HepG2 (cell line): ENCODE data around the gene ZNF148. TPM values are rescaled to one million over a fixed set of nuclear protein-coding genes. Genes with fewer than 3 reads are reported as not detected.

Experiments
- HMG20B ChIP-seq: conservative IDR thresholded peaks from 2 replicates; pipeline ENCODE4 v1.6.1; 2016; ENCODE audit warnings: missing genetic modification reagents, missing compliant biosample characterization
- HOXA7 ChIP-seq: sonication (generic); formaldehyde crosslinking; IDR thresholded peaks from 2 replicates; pipeline ENCODE4 v1.8.1; 2022; ENCODE audit warnings: mild to moderate bottlenecking, missing genetic modification reagents, moderate library complexity
- NFE2L2 ChIP-seq: fragments of 150-350 bp; IDR thresholded peaks from 2 replicates; pipeline ENCODE4 v1.6.1; 2014; ENCODE audit warnings: low read length
- PAF1 ChIP-seq: IDR thresholded peaks from 2 replicates; pipeline ENCODE4 v1.6.1; 2016; ENCODE audit warnings: missing genetic modification reagents, missing compliant biosample characterization
- PRMT3 ChIP-seq: sonication (generic); formaldehyde crosslinking; IDR thresholded peaks from 2 replicates; pipeline ENCODE4 v1.8.1; 2022; ENCODE audit warnings: low read depth, mild to moderate bottlenecking, moderate library complexity, missing genetic modification reagents, borderline replicate concordance
- SALL1 ChIP-seq: sonication (generic); formaldehyde crosslinking; IDR thresholded peaks from 2 replicates; pipeline ENCODE4 v1.8.0; 2022; ENCODE audit warnings: mild to moderate bottlenecking, missing genetic modification reagents
- SALL2 ChIP-seq: sonication (generic); formaldehyde crosslinking; IDR thresholded peaks from 2 replicates; pipeline ENCODE4 v1.8.1; 2023; ENCODE audit warnings: mild to moderate bottlenecking, missing genetic modification reagents, inconsistent platforms
- SCMH1 ChIP-seq: sonication (generic); formaldehyde crosslinking; IDR thresholded peaks from 2 replicates; pipeline ENCODE4 v1.9.0; 2021; ENCODE audit warnings: missing genetic modification reagents, mild to moderate bottlenecking, borderline replicate concordance
- SOX6 ChIP-seq, 2 experiments: fragments of 450-650 bp in 1 of 2; sonication (generic) in 1 of 2; formaldehyde crosslinking in 1 of 2; IDR thresholded peaks; 2 replicates each; pipeline versions ENCODE4 v1.4.0 to v1.6.1; 2017 to 2020; ENCODE audit warnings: antibody characterized with exemption in 1 of 2, mild to moderate bottlenecking in 1 of 2, missing genetic modification reagents in 1 of 2
- ZBTB7B ChIP-seq: sonication (generic); formaldehyde crosslinking; IDR thresholded peaks from 2 replicates; pipeline ENCODE4 v1.4.0; 2020; ENCODE audit warnings: missing genetic modification reagents
- ZFP1 ChIP-seq: IDR thresholded peaks from 2 replicates; pipeline ENCODE4 v1.6.1; 2016
- ZNF225 ChIP-seq: sonication (generic); formaldehyde crosslinking; IDR thresholded peaks from 2 replicates; pipeline ENCODE4 v1.4.0; 2020; ENCODE audit warnings: mild to moderate bottlenecking, missing genetic modification reagents
- ZNF260 ChIP-seq: sonication (generic); formaldehyde crosslinking; IDR thresholded peaks from 2 replicates; pipeline ENCODE4 v1.4.0; 2020; ENCODE audit warnings: missing genetic modification reagents, low read depth, mild to moderate bottlenecking, borderline replicate concordance
- ZNF264 ChIP-seq: sonication (generic); formaldehyde crosslinking; IDR thresholded peaks from 2 replicates; pipeline ENCODE4 v1.4.0; 2020; ENCODE audit warnings: missing genetic modification reagents
- ZNF3 ChIP-seq: IDR thresholded peaks from 2 replicates; pipeline ENCODE4 v1.7.0; 2017; ENCODE audit warnings: inconsistent platforms
- ZNF577 ChIP-seq: sonication (generic); formaldehyde crosslinking; IDR thresholded peaks from 2 replicates; pipeline ENCODE4 v1.4.0; 2020; ENCODE audit warnings: mild to moderate bottlenecking, low read depth, missing genetic modification reagents, borderline replicate concordance
- ZNF724P ChIP-seq: sonication (generic); formaldehyde crosslinking; IDR thresholded peaks from 2 replicates; pipeline ENCODE4 v1.8.0; 2022; ENCODE audit warnings: missing genetic modification reagents, borderline replicate concordance
- ZNF746 ChIP-seq: sonication (generic); formaldehyde crosslinking; IDR thresholded peaks from 2 replicates; pipeline ENCODE4 v1.8.0; 2022; ENCODE audit warnings: mild to moderate bottlenecking, missing genetic modification reagents
- ZNF782 ChIP-seq: sonication (generic); formaldehyde crosslinking; IDR thresholded peaks from 2 replicates; pipeline ENCODE4 v1.4.0; 2020; ENCODE audit warnings: missing genetic modification reagents, mild to moderate bottlenecking, borderline replicate concordance
- polyA plus RNA-seq, 8 experiments: library from polyadenylated mRNA; depleted of rRNA in 3 of 8; stranded (reverse) in 7 of 8; unstranded in 1 of 8; fragments of >200 nt; fragmentation: Illumina TruSeq in 4 of 8; extraction: Trizol in 4 of 8; gene quantifications; 2 replicates each; pipeline versions ENCODE4 v1.2.1 to v1.2.3, GENCODE V29; 2011 to 2016; ENCODE audit warnings: low read depth in 4 of 8, missing spikeins in 1 of 8, mixed read lengths in 1 of 8; ENCODE audit not compliant: insufficient read depth in 1 of 8
- total RNA-seq, 5 experiments: library from RNA; depleted of rRNA; stranded (reverse); fragments of >200 nt; fragmentation: Illumina TruSeq; extraction: Trizol; gene quantifications; 2 replicates each; pipeline ENCODE4 v1.2.3, GENCODE V29; 2016; ENCODE audit warnings: low read depth in 1 of 5
- TF ChIP-seq, protein P1 (sequence below): sonication (generic); formaldehyde crosslinking; IDR thresholded peaks from 2 replicates; pipeline ENCODE4 v1.8.1; 2023; ENCODE audit warnings: mild to moderate bottlenecking, moderate library complexity, missing genetic modification reagents
- TF ChIP-seq, protein P2 (sequence below): sonication (generic); formaldehyde crosslinking; IDR thresholded peaks from 2 replicates; pipeline ENCODE4 v1.4.0; 2020; ENCODE audit warnings: missing genetic modification reagents, borderline replicate concordance
- TF ChIP-seq, protein P3 (sequence below): sonication (generic); formaldehyde crosslinking; conservative IDR thresholded peaks from 2 replicates; pipeline ENCODE4 v1.8.0; 2022; ENCODE audit warnings: mild to moderate bottlenecking, moderate library complexity, missing genetic modification reagents
- TF ChIP-seq, protein P4 (sequence below): sonication (generic); formaldehyde crosslinking; IDR thresholded peaks from 2 replicates; pipeline ENCODE4 v1.5.1; 2020; ENCODE audit warnings: mild to moderate bottlenecking, missing genetic modification reagents, borderline replicate concordance
- TF ChIP-seq, protein P5 (sequence below): IDR thresholded peaks from 2 replicates; pipeline ENCODE4 v1.6.1; 2016; ENCODE audit warnings: mild to moderate bottlenecking, missing biosample characterization, missing genetic modification reagents

The ZNF148 gene
- total and polyA plus RNA-seq, 2 of the 13 experiments (the other 11 are each of a cell fraction or from before 2014, with no cell fraction given) = 10.6 to 36.1 TPM

DNA sequence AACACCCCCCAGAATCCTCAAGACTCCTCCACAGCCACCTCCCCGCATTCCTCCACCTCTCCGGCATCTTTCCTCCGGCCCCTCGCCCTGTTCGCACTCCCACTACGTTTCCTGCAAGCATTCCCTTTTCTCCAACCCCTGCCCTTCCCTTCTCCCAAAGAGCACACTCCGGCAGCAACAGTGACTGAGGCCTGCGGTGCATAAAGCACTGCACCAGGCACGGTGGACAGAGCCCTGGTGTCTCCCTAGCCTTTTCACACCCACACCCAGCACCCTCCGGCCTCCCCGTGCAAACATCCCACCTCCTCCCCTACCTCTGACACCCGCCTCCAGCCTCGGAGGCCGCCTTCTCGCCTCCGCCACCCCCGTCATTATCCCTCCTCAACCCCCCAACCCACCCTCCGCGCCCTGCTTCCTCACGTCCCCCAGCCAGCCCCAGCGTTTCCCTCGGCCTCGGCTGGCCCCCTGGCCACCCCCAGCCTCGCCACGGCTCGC, 577 bp downstream of the ZNF148 start (continued):
- no peak for TF ChIP-seq NFE2L2
- TF ChIP-seq, protein P1, sequence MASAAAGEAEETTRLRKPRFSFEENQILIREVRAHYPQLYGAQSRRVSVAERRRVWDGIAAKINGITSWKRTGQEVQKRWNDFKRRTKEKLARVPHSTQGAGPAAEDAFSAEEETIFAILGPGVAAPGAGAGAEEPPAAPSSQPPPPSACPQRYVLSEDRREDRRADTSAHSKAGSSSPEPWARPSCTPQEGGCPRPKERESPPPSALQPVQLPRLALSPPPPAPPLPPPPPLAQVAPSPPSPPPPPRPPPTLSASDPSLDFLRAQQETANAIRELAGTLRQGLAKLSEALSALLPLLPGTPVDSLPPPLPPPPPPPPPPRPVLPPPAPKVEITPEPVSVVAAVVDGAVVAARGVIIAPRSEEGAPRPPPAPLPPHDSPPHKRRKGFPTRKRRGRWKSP = no peak
- no peak for TF ChIP-seq ZFP1 (CRISPR knock-in tag)
- TF ChIP-seq ZNF264 = no peak
- TF ChIP-seq SCMH1 (CRISPR knock-in tag) = no peak
- no peak for TF ChIP-seq ZNF225 (CRISPR knock-in tag)
- no peak for TF ChIP-seq HMG20B (CRISPR knock-in tag)
- TF ChIP-seq ZNF782 (CRISPR knock-in tag) = no peak
- no peak for TF ChIP-seq SOX6 (IDR thresholded peaks at IDR 0.05)
- TF ChIP-seq SOX6 (CRISPR knock-in tag; IDR thresholded peaks at IDR 0.05) = no peak
- no peak for TF ChIP-seq ZNF724P
- TF ChIP-seq, protein P2, sequence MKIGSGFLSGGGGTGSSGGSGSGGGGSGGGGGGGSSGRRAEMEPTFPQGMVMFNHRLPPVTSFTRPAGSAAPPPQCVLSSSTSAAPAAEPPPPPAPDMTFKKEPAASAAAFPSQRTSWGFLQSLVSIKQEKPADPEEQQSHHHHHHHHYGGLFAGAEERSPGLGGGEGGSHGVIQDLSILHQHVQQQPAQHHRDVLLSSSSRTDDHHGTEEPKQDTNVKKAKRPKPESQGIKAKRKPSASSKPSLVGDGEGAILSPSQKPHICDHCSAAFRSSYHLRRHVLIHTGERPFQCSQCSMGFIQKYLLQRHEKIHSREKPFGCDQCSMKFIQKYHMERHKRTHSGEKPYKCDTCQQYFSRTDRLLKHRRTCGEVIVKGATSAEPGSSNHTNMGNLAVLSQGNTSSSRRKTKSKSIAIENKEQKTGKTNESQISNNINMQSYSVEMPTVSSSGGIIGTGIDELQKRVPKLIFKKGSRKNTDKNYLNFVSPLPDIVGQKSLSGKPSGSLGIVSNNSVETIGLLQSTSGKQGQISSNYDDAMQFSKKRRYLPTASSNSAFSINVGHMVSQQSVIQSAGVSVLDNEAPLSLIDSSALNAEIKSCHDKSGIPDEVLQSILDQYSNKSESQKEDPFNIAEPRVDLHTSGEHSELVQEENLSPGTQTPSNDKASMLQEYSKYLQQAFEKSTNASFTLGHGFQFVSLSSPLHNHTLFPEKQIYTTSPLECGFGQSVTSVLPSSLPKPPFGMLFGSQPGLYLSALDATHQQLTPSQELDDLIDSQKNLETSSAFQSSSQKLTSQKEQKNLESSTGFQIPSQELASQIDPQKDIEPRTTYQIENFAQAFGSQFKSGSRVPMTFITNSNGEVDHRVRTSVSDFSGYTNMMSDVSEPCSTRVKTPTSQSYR (CRISPR knock-in tag) = 0 out of 2 replicates have a peak, but pooled peaks have one; percentile 28
- TF ChIP-seq, protein P3, sequence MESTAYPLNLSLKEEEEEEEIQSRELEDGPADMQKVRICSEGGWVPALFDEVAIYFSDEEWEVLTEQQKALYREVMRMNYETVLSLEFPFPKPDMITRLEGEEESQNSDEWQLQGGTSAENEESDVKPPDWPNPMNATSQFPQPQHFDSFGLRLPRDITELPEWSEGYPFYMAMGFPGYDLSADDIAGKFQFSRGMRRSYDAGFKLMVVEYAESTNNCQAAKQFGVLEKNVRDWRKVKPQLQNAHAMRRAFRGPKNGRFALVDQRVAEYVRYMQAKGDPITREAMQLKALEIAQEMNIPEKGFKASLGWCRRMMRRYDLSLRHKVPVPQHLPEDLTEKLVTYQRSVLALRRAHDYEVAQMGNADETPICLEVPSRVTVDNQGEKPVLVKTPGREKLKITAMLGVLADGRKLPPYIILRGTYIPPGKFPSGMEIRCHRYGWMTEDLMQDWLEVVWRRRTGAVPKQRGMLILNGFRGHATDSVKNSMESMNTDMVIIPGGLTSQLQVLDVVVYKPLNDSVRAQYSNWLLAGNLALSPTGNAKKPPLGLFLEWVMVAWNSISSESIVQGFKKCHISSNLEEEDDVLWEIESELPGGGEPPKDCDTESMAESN (CRISPR knock-in tag) = no peak
- TF ChIP-seq ZBTB7B (CRISPR knock-in tag) = no peak
- no peak for TF ChIP-seq ZNF3 (CRISPR knock-in tag)
- TF ChIP-seq, protein P4, sequence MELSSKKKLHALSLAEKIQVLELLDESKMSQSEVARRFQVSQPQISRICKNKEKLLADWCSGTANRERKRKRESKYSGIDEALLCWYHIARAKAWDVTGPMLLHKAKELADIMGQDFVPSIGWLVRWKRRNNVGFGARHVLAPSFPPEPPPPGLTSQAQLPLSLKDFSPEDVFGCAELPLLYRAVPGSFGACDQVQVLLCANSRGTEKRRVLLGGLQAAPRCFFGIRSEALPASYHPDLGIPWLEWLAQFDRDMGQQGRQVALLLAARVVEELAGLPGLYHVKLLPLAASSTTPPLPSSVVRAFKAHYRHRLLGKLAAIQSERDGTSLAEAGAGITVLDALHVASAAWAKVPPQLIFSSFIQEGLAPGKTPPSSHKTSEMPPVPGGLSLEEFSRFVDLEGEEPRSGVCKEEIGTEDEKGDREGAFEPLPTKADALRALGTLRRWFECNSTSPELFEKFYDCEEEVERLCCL = no peak
- TF ChIP-seq HOXA7 (CRISPR knock-in tag) = no peak
- TF ChIP-seq ZNF577 (CRISPR knock-in tag) = no peak
- no peak for TF ChIP-seq PRMT3 (CRISPR knock-in tag)
- TF ChIP-seq SALL2 (CRISPR knock-in tag) = no peak
- no peak for TF ChIP-seq PAF1 (CRISPR knock-in tag)
- 0 out of 2 replicates have a peak, but pooled peaks have one; percentile 16 for TF ChIP-seq ZNF746 (CRISPR knock-in tag)
- peak; percentile 38; the same call in 1 of the 2 replicates for TF ChIP-seq SALL1
- no peak for TF ChIP-seq ZNF260
- TF ChIP-seq, protein P5, sequence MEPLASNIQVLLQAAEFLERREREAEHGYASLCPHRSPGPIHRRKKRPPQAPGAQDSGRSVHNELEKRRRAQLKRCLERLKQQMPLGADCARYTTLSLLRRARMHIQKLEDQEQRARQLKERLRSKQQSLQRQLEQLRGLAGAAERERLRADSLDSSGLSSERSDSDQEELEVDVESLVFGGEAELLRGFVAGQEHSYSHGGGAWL (CRISPR knock-in tag) = no peak
